ENCODE results near the gene VEGFA.

The VEGFA gene

DNA sequence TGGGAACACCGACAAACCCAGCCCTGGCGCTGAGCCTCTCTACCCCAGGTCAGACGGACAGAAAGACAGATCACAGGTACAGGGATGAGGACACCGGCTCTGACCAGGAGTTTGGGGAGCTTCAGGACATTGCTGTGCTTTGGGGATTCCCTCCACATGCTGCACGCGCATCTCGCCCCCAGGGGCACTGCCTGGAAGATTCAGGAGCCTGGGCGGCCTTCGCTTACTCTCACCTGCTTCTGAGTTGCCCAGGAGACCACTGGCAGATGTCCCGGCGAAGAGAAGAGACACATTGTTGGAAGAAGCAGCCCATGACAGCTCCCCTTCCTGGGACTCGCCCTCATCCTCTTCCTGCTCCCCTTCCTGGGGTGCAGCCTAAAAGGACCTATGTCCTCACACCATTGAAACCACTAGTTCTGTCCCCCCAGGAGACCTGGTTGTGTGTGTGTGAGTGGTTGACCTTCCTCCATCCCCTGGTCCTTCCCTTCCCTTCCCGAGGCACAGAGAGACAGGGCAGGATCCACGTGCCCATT, 15.3 kb downstream of the VEGFA start:
- DNase-seq (ENCODE audit: low spot score): no peak

DNA sequence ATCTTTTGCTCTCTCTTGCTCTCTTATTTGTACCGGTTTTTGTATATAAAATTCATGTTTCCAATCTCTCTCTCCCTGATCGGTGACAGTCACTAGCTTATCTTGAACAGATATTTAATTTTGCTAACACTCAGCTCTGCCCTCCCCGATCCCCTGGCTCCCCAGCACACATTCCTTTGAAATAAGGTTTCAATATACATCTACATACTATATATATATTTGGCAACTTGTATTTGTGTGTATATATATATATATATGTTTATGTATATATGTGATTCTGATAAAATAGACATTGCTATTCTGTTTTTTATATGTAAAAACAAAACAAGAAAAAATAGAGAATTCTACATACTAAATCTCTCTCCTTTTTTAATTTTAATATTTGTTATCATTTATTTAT, 15.9 kb downstream of the VEGFA start:
- no peak for DNase-seq (ENCODE audit: low spot score)

DNA sequence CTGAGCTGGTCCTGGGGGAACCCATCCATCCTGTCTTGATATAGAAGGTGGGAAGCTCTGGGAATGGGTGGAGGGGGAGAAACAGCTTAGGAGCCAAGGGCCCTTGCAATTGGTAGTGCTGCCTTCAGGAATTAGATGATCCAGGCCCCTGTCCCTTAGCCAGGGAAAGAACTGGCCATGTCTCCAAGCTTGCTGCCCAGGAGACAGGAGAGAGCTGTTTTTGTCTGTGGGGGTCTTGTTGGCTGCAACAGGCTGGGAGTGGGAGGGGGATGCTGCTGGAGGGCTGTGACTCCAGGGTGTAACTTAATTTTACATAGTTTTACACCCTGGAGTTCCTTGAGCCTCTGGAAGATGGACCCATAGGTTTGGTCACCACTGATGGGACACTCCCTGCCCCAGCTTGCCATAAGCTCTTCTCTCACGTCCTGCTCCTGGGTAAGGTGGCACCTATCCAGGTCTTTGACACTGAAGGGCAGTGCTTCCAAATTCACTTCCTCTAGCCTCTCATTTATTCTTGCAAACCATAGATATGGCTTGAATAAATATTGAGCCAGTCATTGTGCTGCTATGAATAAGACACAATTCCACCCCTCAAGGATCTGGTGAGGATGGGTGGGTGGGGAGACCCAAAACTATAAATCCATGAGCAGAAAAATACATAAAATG, 16.8 kb downstream of the VEGFA start:
- DNase-seq (ENCODE audit: low spot score): no peak

DNA sequence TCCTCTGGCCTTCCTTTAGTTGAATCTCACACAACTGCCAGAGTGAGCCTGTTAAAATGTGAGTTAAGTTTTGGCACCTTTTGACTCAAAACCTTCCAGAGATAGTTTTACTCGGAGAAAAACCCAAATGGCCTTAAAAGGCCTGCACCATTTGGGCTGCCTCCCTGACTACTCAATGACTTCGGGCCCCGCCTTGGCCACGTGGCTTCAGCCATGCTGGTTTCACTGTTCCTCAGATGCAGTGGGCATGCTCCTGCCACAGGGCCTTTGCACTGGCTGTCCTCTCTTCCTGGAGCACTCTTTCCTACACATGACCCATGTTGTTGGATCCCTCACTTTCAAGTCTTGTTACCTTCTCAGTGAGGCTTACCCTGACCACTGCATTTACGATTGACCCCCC, 18.3 kb downstream of the VEGFA start:
- DNase-seq (ENCODE audit: low spot score): no peak

DNA sequence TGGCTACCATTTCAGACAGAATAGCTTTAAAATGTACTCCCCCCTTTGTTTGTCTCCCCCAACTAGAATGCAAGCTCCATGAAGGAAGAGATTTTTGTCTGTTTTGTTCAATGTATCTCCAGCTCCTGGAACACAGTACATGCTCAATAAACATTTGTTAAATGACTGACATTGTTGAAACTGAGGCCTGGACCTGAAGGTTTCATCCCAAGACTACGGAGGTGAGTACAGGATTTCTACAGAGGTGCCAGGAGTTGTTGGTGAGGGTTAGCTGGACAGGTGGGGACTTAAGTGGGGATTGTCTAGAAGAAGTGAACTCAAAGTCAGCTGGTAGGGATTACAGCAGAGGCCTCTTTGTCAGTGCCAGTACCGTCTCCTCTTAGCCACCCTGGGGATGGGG, 19.4 kb downstream of the VEGFA start:
- DNase-seq (ENCODE audit: low spot score): no peak

DNA sequence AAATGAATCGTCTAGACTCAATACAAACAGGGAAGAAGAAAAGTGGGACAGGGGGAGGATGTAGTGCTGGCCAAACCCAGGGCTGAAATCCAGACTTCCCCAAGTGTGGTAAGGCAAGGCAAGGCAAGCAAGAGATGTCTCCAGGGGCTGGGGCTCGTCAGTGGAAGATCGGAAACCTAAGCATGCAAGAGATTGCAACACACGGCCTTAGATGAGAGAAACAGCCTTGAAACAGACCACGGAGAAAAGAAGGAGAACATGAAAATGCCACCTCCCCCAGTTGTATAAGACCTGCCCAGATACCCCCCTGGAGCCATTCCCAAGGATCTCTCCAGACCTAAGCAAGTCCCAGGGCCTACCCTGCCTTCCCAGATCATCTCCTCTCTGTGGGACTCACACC, 20.0 kb downstream of the VEGFA start:
- no peak for DNase-seq (ENCODE audit: low spot score)

DNA sequence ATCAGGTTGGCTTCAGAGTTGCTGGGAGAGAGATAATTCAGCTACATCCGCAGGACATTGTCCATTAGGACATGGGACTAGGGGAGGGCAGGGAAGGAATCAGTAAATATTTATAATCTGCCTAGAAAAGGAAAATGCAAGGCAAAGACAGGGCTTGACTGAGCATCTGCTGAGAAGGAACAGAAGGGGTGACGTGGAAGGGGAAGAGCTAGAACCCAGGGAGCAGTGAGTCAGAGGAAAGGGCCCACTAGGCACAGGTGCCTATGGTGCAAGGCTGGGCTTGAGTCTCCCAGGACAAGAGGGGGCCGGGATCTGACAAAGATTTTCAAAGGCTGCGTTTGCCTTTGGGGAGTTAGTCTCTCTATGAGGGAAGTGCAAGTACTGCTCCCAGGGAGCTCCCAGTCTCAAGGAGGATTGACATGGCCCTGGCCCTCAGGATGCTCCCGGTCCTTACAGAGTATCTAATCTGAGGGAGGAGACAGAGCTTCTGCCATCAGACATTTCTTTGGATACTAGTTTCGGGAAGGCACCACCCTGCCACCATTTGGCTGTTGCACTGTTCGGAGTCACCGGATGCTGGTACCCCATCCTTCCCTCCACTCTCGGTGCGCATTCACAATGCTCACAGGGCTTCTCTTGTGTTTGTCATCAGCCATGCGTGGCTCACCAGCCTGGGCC, 21.9 kb downstream of the VEGFA start:
- no peak for DNase-seq (ENCODE audit: low spot score)

DNA sequence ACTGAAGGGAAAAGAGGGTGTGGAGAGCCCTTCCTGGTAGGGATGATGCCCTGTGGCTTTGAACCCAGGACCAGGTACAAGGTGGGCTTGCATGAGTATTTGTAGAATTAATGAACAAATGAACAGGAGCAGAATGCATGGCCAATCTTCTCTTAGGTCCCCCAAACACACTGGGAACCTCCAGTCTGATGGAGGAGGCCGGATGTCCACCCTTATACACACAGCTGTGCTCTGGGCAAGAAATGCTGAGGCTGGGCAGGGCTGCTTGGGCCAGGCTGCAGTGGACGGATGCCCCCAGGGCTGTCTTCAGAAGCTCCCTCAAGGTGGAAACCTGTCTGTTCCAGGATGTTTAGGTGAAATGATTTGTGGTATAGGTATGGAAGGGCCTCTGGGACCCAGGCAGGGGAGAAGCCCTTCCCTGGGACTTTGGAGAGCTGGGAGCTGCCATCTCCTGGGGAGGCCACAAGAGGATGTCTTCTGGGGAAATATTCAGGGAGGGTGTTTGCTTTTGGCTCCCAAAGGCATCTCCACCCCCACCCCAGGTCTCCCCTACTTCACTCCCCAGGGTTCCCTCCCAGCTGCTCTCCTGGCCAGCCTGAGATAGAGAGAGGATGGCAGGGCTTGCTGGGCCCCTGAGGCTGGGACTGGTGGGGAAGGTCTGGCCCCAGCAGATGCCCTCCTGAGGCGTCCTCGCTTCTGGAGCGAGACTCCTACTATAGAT, 23.3 kb downstream of the VEGFA start:
- no peak for DNase-seq (ENCODE audit: low spot score)

DNA sequence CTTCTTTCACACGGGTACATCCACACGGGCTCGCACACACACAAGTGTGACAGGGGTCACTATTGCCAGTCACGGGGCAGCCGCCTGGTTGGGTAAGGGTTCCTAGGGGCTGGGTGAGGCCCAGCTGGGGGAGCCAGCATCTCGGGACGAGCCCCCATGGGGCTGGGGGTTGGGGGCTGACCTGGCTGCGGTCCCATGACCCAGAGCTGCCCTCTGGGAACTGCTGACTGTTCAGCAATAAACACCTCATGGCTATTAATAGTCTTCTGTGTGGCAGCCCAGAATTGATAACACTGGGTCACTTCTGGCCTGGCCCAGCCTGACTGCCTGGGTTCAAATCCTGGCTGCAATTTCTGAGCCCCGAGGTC, 23.8 kb downstream of the VEGFA start:
- DNase-seq (ENCODE audit: low spot score): no peak

DNA sequence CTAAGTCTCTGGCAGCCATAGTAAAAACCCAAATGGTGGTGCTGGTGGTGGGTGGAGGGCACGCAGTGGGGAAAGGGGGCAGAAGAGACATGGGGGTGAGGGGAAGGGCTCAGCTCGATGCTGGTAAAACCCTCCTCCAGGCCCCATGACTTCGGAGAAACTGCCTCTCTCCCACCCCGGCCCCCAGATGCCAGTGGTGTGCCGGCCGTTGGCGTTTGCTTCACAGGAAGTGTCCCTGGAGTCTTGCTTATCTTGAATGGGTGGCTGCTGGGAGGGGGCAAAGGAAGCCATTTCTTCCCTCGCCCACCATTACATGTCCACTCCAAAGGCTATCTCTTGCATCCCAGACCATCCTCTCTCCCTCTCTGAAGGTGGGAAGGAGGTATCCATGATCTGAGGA, 25.4 kb downstream of the VEGFA start:
- no peak for DNase-seq (ENCODE audit: low spot score)

DNA sequence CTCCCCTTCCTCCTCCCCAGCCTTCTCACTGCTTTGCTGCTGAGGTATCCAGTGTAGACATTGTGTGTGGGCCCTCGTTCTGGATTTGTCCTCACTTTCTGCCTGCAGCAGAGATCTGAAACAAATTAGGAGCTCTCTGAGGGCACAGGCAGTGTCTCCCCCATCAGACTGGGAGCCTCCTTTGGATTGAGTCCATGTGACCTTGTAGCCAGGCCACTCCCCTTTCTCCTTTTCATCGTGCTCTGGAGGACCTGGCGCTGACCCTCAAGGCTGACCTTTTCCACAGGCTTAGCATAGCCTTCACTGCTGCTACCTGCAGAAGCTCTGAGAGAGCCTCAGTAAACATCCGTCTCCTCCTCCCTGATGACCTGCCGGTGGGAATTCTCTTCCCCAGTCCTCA, 26.2 kb downstream of the VEGFA start:
- DNase-seq (ENCODE audit: low spot score): no peak

DNA sequence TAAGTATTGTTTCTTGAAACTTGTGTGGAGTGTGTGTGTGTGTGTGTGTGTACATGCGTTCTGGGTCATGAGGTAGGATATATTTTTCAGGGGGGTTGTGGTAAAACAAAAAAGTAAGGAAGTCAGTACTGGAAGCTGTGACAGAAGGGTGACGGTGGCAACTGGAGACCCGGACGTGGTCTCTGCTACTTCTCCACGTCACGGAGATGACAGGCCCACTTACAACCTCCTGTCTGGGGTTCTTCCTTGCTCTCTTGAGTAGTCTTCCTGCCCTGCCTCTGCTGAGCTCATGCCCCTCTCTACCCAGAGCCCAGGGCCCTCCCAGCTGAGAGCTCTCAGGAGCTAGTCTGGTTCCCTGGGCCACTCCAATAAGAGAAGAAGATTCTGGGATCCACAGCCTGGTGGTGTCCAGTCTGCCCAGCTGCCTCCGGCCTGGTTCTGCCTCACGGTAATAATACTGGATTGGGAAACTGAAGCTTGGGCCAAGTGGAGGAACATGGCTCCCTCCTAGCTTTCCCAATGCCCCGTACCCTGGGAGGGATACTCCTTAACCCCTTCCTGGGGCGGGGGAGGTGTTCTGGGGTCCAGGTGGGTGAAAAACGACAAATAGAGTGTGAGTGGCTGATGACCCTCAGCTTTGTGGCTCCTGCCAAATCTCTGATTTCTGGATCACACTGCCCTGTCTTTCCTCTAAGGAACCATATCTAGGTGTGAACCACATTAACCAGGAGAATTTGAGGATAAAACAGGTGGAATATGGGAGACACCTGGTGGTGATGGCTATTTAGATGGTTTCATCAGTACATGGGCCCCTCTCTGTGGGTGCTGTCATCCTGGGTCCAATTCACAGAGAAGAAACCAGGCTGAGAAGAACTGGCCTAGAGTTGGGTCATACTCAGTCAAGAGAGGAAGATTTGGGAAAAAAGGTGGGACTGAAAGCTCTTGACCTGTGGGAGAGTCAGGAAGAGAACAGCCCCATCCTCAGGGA, 27.2 kb downstream of the VEGFA start:
- DNase-seq (ENCODE audit: low spot score): no peak

DNA sequence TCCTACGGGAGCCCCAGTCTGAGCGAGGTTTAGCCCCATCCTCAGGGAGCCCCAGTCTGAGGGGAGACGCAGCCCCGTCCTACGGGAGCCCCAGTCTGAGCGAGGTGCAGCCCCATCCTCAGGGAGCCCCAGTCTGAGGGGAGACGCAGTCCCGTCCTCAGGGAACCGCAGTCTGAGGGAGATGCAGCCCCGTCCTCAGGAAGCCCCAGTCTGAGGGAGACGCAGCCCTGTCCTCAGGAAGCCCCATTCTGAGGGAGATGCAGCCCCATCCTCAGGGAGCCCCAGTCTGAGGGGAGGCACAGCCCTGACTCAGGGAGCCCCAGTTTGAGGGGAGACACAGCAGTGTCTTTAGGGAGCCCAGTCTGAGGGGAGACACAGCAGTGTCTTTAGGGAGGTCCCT, 27.9 kb downstream of the VEGFA start:
- no peak for DNase-seq (ENCODE audit: low spot score)

DNA sequence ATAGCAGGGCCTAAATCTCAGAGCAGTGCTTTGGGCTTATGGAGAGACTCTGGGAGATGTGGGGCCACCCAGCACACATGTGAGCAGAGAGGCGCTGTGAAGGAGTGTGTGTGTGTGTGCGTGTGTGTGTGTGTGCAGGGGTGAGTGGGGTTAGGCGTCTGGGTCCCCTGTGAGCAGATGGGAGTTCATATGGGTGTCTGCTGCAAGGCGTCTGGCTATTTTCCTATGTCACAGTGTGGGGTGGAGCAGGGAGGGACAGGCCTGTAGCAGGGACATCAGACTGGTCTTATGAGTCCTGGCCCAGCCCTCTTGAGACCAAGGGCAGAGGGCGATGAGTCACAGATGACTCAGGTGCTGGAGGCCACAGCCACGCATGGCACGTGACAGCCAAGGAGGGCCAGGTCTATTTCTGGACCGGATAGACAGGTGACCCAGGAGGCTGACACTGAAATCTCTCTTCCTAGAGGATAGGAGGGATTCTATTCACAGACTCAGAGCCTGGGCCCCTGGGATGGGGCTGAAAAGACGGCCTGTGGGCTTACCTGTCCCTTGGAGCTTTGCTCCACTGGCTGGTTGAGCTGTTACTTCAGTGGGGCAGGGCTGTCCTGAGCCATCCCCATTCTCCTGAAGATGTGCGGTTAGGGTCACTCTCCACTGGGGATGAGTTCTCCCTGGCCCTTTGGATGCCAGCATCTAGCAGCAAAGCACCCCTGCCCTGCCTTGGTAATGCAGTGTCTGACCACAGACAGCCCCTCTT, 28.9 kb downstream of the VEGFA start:
- DNase-seq (ENCODE audit: low spot score): peak; percentile 74

DNA sequence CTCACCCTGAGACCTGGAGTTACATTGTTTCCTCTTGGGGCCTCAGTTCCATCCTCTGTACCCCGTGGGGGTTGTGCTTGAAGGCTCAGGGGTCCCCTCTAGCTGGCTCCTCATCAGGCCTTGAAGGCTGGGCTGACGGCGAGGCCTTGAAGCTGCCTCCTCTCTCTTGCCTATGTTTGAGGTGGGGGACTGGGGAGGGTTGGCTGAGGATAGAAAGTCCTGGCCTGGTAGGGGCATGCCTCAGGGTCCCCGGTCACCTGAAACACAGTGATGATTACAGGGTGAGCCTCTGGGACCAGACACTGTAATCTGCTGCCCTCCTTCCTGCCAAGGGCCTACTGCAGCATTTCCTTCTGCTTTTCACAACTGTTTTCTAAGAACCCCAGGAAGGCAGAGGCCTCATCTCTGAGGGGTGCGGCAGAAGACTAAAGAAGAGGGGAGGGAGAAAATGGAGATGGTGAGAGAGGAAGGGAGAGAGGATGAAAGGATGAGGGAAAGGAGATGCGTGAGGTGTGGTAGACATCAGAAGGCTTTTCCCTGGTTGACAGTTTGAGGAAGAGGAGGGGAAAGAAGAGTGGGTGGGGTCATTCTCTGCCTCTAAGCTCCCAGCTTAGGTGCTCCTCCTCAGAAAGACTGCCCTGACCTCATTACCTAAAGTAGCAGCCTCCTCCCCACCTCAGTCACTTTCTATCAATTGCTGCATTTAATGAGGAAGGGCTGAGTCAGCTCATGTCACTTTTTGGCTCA, 29.7 kb downstream of the VEGFA start:
- no peak for DNase-seq (ENCODE audit: low spot score)

DNA sequence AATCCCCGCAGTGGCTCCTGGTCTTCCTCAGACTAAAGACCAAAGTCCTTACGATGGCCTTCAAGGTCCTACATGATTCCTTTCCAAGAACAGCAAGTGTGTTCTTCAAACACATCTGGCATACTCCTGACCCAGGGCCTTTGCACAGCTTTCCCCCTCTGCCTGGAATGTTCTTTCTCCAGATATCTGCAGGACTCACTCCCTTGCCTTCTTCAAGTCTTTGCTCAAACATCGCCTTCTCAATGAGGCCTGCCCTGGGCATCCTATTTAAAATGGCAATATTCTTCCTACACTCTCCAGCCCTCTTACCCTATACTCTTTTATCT, 30.2 kb downstream of the VEGFA start:
- no peak for DNase-seq (ENCODE audit: low spot score)

DNA sequence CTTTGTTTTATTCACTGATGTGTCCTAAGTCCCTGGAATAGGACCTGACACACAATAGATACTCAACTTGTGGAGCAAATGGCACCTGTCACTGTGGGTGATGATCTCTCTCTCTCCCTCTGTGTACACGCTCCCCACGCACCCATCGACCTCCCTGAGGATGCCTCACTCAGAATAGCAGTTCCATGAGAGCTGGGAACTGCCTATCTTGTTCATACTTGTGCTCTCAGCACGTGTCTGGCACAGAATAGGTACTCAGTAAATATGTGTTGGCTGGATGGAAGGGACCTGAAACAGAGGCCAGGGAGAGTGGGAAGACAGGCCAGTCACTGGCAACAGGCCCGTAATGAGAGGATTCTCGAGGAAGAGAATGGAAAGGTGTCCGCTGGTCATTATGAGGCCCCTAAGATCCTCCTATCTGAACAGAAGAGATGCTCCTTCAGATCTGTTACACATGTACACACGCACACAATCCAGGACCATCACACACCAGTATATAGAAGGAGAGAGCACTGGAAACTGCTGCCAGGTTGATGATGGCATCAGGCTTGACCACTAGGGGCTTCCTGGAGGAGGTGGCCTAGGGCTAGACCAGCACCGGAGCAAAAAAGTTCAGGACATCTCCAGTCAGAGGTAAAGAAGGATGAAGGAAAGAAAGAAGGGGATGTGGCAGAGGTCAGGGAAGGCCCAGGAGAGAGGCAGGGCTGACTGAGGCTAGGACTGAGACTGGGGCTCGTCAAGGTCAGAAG, 30.9 kb downstream of the VEGFA start:
- DNase-seq (ENCODE audit: low spot score): no peak

DNA sequence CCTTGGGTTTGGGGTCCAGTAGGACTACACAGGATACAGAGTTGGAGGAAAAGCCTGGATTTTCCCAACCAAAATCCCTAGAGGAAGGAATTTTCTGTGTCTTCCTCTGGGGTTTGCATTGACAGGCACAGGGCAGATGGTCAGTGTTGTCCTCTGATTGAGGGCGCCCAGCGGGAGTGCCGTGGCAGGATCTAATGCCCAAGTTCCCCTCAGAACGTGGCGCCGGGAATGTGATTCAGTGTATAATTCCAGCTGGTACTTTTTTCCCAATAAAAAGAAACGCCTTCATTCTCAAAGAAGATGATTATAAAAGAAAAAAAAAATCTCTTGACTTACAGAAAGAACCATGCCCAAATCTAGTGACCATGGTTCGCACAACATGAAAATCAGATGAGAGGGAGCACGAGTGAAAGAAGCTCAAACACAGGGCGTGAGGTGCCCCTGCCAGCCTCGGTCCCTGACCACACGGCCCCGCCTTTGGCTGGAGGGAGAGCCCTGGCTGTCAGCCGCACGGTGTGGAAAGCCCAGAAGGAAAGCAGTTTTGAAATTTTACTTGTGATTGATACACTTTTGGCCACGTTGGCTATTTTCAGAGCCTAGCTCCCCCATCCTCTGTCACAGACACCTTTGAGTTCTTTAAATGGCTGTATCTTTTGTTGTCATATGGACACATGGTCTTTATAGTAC, 31.6 kb downstream of the VEGFA start:
- no peak for DNase-seq (ENCODE audit: low spot score)

DNA sequence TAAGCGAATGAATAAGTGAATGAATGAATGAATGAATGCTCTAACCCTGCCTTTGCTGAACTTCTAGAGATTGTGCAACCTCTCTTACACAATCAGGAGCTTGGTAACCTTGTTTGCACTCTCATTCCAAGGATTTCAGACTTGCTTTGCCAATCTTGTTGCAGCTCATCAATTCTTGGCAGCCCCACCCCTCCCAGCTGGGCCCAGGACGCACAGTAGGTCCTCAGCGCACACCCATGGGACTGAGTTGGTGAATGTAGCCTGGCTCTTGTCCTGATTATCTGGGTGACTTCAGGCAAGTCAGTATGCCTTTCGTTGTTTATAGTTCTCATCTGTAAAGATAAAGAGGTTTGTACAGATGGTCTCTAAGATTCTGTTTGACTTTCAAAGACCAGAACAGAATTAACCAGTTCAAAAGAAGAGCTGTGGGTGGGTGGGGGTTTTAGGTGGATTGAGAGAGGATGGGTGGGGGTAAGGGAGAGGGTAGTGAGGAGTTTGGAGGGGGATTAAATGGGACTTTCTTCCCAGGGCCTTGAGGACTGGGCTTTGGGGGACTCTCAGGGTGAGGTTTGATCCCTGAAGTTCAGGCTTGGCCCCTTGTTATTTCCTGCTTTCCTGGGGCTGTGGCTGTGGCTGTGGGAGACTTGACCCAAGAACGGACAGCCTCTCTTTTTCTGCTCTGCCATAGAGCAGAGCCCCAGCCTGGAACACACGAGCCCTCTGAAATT, 33.2 kb downstream of the VEGFA start:
- DNase-seq (ENCODE audit: low spot score): no peak

Measured in hepatic stellate cell (primary cell).